Inflammatory macrophage treated with lipopolysaccharide for 4 hours (primary cell): ENCODE results near the gene FOXF1.

ENCODE experiments used
- DNase-seq: peaks from one replicate; pipeline ENCODE4 v3.0.0-alpha.2; 2020

Gene FOXF1

GRCh38 chr16:86505185-86505898, 5.0 kb upstream of the FOXF1 start:
- peak; percentile 7 for DNase-seq

GRCh38 chr16:86505899-86506864, 4.1 kb upstream of the FOXF1 start:
- no peak for DNase-seq

- DNase-seq: no peak
Measured at GRCh38 chr16:86507173-86508027, 2.9 kb upstream of the FOXF1 start.

- DNase-seq: no peak
Measured at GRCh38 chr16:86508028-86508946, 2.0 kb upstream of the FOXF1 start.

- DNase-seq: peak; percentile 46
Measured at GRCh38 chr16:86508947-86509758, 1.2 kb upstream of the FOXF1 start.

GRCh38 chr16:86509759-86510464, 415 bp upstream of the FOXF1 start:
- no peak for DNase-seq

- DNase-seq: no peak
Measured at GRCh38 chr16:86511317-86512161, 1.2 kb downstream of the FOXF1 start.

- no peak for DNase-seq
Measured at GRCh38 chr16:86512301-86512859, 2.1 kb downstream of the FOXF1 start.

- DNase-seq: no peak
Measured at GRCh38 chr16:86512860-86513470, 2.6 kb downstream of the FOXF1 start.

- DNase-seq: no peak
Measured at GRCh38 chr16:86513471-86514277, 3.3 kb downstream of the FOXF1 start.

GRCh38 chr16:86514481-86515376, 4.4 kb downstream of the FOXF1 start:
- DNase-seq: no peak

- DNase-seq: no peak
Measured at GRCh38 chr16:86515413-86515776, 5.1 kb downstream of the FOXF1 start.

- DNase-seq: no peak
Measured at GRCh38 chr16:86515777-86516622, 5.7 kb downstream of the FOXF1 start.

GRCh38 chr16:86516623-86517003, 6.3 kb downstream of the FOXF1 start:
- no peak for DNase-seq

GRCh38 chr16:86517033-86517432, 6.7 kb downstream of the FOXF1 start:
- no peak for DNase-seq
